ENCODE results near the gene SFXN3. TPM values are rescaled to one million over a fixed set of nuclear protein-coding genes. Genes with fewer than 3 reads are reported as not detected.

Gene SFXN3
- total and polyA plus RNA-seq, 2 of the 13 experiments (the other 11 are each of a cell fraction or from before 2014, with no cell fraction given): 16.8 to 71.5 TPM

GRCh38 chr10:100993986-100994708 lies 36.9 kb upstream of the SFXN3 start (continued):
- TF ChIP-seq ETS1 (CRISPR knock-in tag; IDR thresholded peaks at IDR 0.05): no peak
- TF ChIP-seq HDAC2 (CRISPR knock-in tag; IDR thresholded peaks at IDR 0.05): no peak
- peak; percentile 62 for TF ChIP-seq CTCF (CRISPR knock-in tag; IDR thresholded peaks at IDR 0.05)

GRCh38 chr10:100995181-100995580 lies 35.9 kb upstream of the SFXN3 start:
- ATAC-seq (no peak), FAIRE-seq (no peak), DNase-seq (ENCODE audit: low spot score) (no peak)
- no peak overlapping the region for H3K4me2 ChIP-seq (ENCODE audit: low read depth, low read length)
- 89% methylated on average over 5 of the region's 6 CpGs for WGBS (ENCODE audit: low lambda C conversion rate)
- BruUV-seq (replicated peaks): no TSS peak
- H3K4me3 ChIP-seq (replicated peaks in 1 of 3; ENCODE audit: insufficient read depth in 1 of 3, low read depth in 2 of 3, low read length in 3 of 3): no peak overlapping the region
- H3K36me3 ChIP-seq (replicated peaks in 1 of 2; ENCODE audit: control insufficient read depth in 1 of 2, insufficient read depth in 2 of 2, low read length in 2 of 2): peaks cover 16 to 22% of the 10 kb centered on the region in 2 experiments
- no peak overlapping the region for H3K27ac ChIP-seq (ENCODE audit: extremely low read length, insufficient read depth, low read length)
- peaks cover 23% of the 10 kb centered on the region for H3K79me2 ChIP-seq (ENCODE audit: insufficient read depth, low read length)
- CTCF ChIA-PET (ENCODE audit: low intra/inter-chr PET ratio, low total read pairs): interaction anchor here (8.5 kb wide), 1 partner anchor 17 kb away, joined by 240 read pairs; no protein-coding TSS in a partner anchor
- H4K20me1 ChIP-seq (ENCODE audit: insufficient read depth, low read length): no peaks in the 10 kb centered on the region
- H3K4me1 ChIP-seq (ENCODE audit: insufficient read depth, low read length): peaks cover 21% of the 10 kb centered on the region
- in situ Hi-C loops (cut with HindIII; ENCODE audit: extremely low pct_ligation_motif_present, low pct_unique_long_range_greater_than_20kb): no loop called here
- H3K9ac ChIP-seq (ENCODE audit: insufficient read depth, low read depth, low read length): no peak overlapping the region
- intact Hi-C loops (cut with micrococcal nuclease; ENCODE audit: unreplicated experiment): no loop called here
- H2AFZ ChIP-seq (ENCODE audit: low read length): no peak overlapping the region
- POLR2A ChIA-PET: interaction anchor here (0.5 to 23.0 kb wide), 3 partner anchors 14 to 622 kb away, joined by 3 to 277 read pairs (median 124); partner anchors contain the start of gene SEMA4G
- no peaks in the 10 kb centered on the region; a peak in 1 of 5 replicates for H3K27me3 ChIP-seq (ENCODE audit: control insufficient read depth in 1 of 2, insufficient read depth in 2 of 2, low read length in 2 of 2)
- TF ChIP-seq NR2F6 (IDR thresholded peaks at IDR 0.05) (no peak), NR2F6 (CRISPR knock-in tag; IDR thresholded peaks at IDR 0.05) (no peak)
- H3K9me3 ChIP-seq (ENCODE audit: low read length): no peaks in the 10 kb centered on the region
